ENCODE data around the gene CDH11. TPM values are rescaled to one million over a fixed set of nuclear protein-coding genes. Genes with fewer than 3 reads are reported as not detected.
A peak's percentile ranks its signal among the peaks of the same experiment; 100 is the strongest.

CDH11 gene, protein sequence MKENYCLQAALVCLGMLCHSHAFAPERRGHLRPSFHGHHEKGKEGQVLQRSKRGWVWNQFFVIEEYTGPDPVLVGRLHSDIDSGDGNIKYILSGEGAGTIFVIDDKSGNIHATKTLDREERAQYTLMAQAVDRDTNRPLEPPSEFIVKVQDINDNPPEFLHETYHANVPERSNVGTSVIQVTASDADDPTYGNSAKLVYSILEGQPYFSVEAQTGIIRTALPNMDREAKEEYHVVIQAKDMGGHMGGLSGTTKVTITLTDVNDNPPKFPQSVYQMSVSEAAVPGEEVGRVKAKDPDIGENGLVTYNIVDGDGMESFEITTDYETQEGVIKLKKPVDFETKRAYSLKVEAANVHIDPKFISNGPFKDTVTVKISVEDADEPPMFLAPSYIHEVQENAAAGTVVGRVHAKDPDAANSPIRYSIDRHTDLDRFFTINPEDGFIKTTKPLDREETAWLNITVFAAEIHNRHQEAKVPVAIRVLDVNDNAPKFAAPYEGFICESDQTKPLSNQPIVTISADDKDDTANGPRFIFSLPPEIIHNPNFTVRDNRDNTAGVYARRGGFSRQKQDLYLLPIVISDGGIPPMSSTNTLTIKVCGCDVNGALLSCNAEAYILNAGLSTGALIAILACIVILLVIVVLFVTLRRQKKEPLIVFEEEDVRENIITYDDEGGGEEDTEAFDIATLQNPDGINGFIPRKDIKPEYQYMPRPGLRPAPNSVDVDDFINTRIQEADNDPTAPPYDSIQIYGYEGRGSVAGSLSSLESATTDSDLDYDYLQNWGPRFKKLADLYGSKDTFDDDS
- not detected in 2 replicates for total RNA-seq

GRCh38 chr16:65121870-65122723, at the start of gene CDH11:
TSS of gene CDH11 (minus strand) at chr16:65122063. CDS start at chr16:65004869, 117,194 bp downstream.
- Mint-ChIP-seq H3K9me3 (no peaks in the 10 kb centered on the region), H3K27ac (no peak within 1 kb of the TSS), H3K4me1 (no peaks in the 10 kb centered on the region), H3K36me3 (ENCODE audit: low read depth) (no peaks in the 10 kb centered on the region), H3K27me3 (peaks cover 40% of the 10 kb centered on the region), H3K4me3 (no peak within 1 kb of the TSS)
- intact Hi-C loops (cut with micrococcal nuclease), result loop anchor here (10.0 kb wide), 2 partner anchors 957 to 1153 kb away; no protein-coding TSS in a partner anchor
- DNase-seq, result no peak

DNA sequence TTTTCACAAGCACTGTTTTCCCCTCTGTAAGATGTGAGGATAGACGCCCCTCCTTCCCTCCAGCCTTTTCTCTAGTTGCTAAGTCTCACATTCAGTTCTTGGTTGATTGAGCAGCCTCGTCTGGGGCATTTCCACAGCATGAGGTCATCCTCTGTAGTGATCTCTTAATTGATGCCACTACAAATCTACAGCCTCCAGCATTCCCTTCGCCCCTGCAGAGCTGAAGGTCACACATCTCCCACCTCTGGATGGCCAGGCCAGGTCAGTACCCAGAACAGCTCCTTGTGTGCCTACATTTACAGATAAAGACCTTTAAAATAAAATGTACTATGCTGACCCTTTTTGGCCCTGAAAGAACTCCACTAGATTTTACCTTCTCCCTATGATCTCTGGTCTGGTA, 32.5 kb upstream of the CDH11 start:
- Mint-ChIP-seq H3K36me3 (ENCODE audit: low read depth) (no peaks in the 10 kb centered on the region), H3K27ac (no peak overlapping the region), H3K27me3 (no peaks in the 10 kb centered on the region), H3K9me3 (no peaks in the 10 kb centered on the region), H3K4me1 (no peaks in the 10 kb centered on the region), H3K4me3 (no peak overlapping the region)
- no peak for DNase-seq
- intact Hi-C loops (cut with micrococcal nuclease), result no loop called here

DNA sequence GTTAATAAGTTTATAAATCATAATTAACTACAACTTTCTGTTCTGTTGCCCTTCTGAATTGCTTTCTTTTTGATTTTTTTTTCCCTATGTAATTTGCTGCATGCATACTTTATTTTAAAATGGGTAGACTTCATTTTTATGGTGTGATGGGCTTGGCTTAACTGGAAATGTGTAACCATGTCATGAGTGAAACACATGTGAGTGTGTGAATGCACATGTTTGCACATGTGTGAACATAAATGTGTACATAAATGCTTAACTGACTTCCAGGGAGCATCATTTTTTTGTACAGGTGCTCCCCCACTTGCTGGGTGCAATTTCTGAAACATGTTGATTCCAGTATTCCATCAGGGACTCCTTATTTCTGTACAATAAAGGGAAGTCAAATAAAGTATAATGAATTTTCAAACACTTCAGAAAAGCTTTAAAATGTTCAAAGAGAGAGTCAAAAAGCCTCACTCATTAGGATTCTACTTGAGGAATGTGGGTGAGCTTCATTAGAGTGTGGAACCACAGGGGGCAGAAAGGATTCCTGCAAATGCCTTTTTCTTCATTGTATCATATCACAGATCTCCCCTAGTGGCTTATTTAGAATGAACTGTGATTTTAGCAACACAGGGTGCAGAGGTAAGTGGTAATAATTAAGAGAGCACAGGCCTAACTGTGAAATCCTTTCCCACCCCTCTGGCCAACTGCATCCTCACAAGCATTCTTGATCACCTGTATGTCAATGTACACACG, 31.7 kb upstream of the CDH11 start:
- H3K36me3 Mint-ChIP-seq (ENCODE audit: low read depth), result no peaks in the 10 kb centered on the region
- no peak overlapping the region for H3K4me3 Mint-ChIP-seq
- DNase-seq, result no peak
- H3K27me3 Mint-ChIP-seq, result no peaks in the 10 kb centered on the region
- intact Hi-C loops (cut with micrococcal nuclease), result no loop called here
- H3K4me1 Mint-ChIP-seq, result no peaks in the 10 kb centered on the region
- no peaks in the 10 kb centered on the region for H3K9me3 Mint-ChIP-seq
- H3K27ac Mint-ChIP-seq, result no peak overlapping the region

DNA sequence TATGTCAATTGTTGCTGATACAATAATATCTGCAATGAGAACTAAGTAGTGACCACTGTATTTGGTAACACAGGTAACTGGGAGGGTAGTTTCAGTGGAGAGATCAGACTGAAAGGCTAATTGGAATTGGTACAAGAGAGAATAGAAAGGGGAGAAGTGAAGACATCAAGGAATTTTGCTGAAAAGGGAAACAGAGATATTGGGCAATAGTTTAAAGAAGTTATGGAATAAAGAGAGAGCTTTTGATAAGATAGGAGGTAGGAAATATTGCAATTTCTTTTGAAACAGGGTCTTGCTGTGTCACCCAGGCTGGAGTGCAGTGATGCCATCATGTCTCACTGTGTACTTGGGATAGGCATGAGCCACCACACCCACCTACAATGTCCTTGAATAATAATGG, 26.9 kb upstream of the CDH11 start:
- Mint-ChIP-seq H3K4me3 (no peak overlapping the region), H3K27me3 (no peaks in the 10 kb centered on the region), H3K9me3 (no peaks in the 10 kb centered on the region), H3K36me3 (ENCODE audit: low read depth) (no peaks in the 10 kb centered on the region), H3K27ac (no peak overlapping the region), H3K4me1 (no peaks in the 10 kb centered on the region)
- DNase-seq, result no peak
- intact Hi-C loops (cut with micrococcal nuclease), result no loop called here

- H3K4me1 Mint-ChIP-seq, result no peaks in the 10 kb centered on the region
- DNase-seq, result no peak
- H3K27me3 Mint-ChIP-seq, result no peaks in the 10 kb centered on the region
- no peaks in the 10 kb centered on the region for H3K9me3 Mint-ChIP-seq
- intact Hi-C loops (cut with micrococcal nuclease), result no loop called here
- H3K4me3 Mint-ChIP-seq, result no peak overlapping the region
- H3K27ac Mint-ChIP-seq, result no peak overlapping the region
- H3K36me3 Mint-ChIP-seq (ENCODE audit: low read depth), result no peaks in the 10 kb centered on the region
These were observed 20.4 kb upstream of the CDH11 start for GRCh38 chr16:65142276-65142675.

DNA sequence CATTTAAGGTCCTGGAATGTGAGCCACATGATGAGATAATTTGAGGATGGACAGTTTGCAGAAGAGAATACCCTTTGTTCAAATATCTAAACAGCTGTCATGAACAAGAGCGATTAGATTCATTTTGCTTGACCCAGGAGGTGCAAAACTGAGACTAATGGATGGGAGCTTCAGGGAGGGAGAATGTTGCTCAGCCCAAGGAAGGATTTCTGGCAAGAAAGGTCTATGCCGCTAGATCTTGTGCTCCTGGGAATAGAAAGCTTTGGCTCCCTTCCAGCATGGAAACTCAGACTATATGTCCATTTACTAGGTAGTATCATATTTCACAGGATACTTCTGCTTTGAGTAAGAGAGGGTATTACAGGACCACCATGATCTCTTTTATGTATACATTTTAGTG, 14.8 kb upstream of the CDH11 start:
- Mint-ChIP-seq H3K4me1 (no peaks in the 10 kb centered on the region), H3K36me3 (ENCODE audit: low read depth) (no peaks in the 10 kb centered on the region), H3K27me3 (no peaks in the 10 kb centered on the region), H3K4me3 (no peak overlapping the region), H3K27ac (no peak overlapping the region), H3K9me3 (no peaks in the 10 kb centered on the region)
- DNase-seq, result no peak
- intact Hi-C loops (cut with micrococcal nuclease), result no loop called here

- intact Hi-C loops (cut with micrococcal nuclease), result loop anchor here (10.0 kb wide), 2 partner anchors 962 to 1148 kb away; no protein-coding TSS in a partner anchor
- peaks cover 19% of the 10 kb centered on the region for H3K27me3 Mint-ChIP-seq
- no peaks in the 10 kb centered on the region for H3K9me3 Mint-ChIP-seq
- peak; percentile 60 for DNase-seq
- H3K36me3 Mint-ChIP-seq (ENCODE audit: low read depth), result no peaks in the 10 kb centered on the region
- no peaks in the 10 kb centered on the region for H3K4me1 Mint-ChIP-seq
- H3K27ac Mint-ChIP-seq, result no peak overlapping the region
- no peak overlapping the region for H3K4me3 Mint-ChIP-seq
These were observed 5.2 kb upstream of the CDH11 start for GRCh38 chr16:65126845-65127624.

- Mint-ChIP-seq H3K4me3 (no peak overlapping the region), H3K27ac (no peak overlapping the region), H3K36me3 (ENCODE audit: low read depth) (no peaks in the 10 kb centered on the region), H3K27me3 (peaks cover 23% of the 10 kb centered on the region), H3K9me3 (no peaks in the 10 kb centered on the region), H3K4me1 (no peaks in the 10 kb centered on the region)
- no peak for DNase-seq
- intact Hi-C loops (cut with micrococcal nuclease), result loop anchor here (10.0 kb wide), 2 partner anchors 961 to 1149 kb away; no protein-coding TSS in a partner anchor
These were observed 4.0 kb upstream of the CDH11 start for GRCh38 chr16:65125871-65126270.

GRCh38 chr16:65125322-65125721, 3.5 kb upstream of the CDH11 start:
- no peak for DNase-seq
- Mint-ChIP-seq H3K9me3 (no peaks in the 10 kb centered on the region), H3K27me3 (peaks cover 28% of the 10 kb centered on the region), H3K27ac (no peak overlapping the region), H3K4me1 (no peaks in the 10 kb centered on the region), H3K4me3 (no peak overlapping the region), H3K36me3 (ENCODE audit: low read depth) (no peaks in the 10 kb centered on the region)
- intact Hi-C loops (cut with micrococcal nuclease), result loop anchor here (10.0 kb wide), 2 partner anchors 961 to 1149 kb away; no protein-coding TSS in a partner anchor

- Mint-ChIP-seq H3K9me3 (no peaks in the 10 kb centered on the region), H3K27ac (no peak overlapping the region), H3K4me3 (no peak overlapping the region), H3K36me3 (ENCODE audit: low read depth) (no peaks in the 10 kb centered on the region), H3K4me1 (no peaks in the 10 kb centered on the region), H3K27me3 (peaks cover 34% of the 10 kb centered on the region)
- DNase-seq, result no peak
- intact Hi-C loops (cut with micrococcal nuclease), result loop anchor here (10.0 kb wide), 2 partner anchors 960 to 1150 kb away; no protein-coding TSS in a partner anchor
These were observed 2.7 kb upstream of the CDH11 start for GRCh38 chr16:65124596-65124995.

GRCh38 chr16:65124212-65124548, 2.3 kb upstream of the CDH11 start:
- H3K9me3 Mint-ChIP-seq, result no peaks in the 10 kb centered on the region
- no peaks in the 10 kb centered on the region for H3K4me1 Mint-ChIP-seq
- no peak overlapping the region for H3K4me3 Mint-ChIP-seq
- no peak overlapping the region for H3K27ac Mint-ChIP-seq
- intact Hi-C loops (cut with micrococcal nuclease), result loop anchor here (10.0 kb wide), 2 partner anchors 959 to 1151 kb away; no protein-coding TSS in a partner anchor
- DNase-seq, result no peak
- no peaks in the 10 kb centered on the region for H3K36me3 Mint-ChIP-seq (ENCODE audit: low read depth)
- H3K27me3 Mint-ChIP-seq, result peaks cover 34% of the 10 kb centered on the region

- no peak for DNase-seq
- Mint-ChIP-seq H3K36me3 (ENCODE audit: low read depth) (no peaks in the 10 kb centered on the region), H3K9me3 (no peaks in the 10 kb centered on the region), H3K27ac (no peak overlapping the region), H3K4me3 (no peak overlapping the region), H3K4me1 (no peaks in the 10 kb centered on the region), H3K27me3 (peaks cover 39% of the 10 kb centered on the region)
- intact Hi-C loops (cut with micrococcal nuclease), result loop anchor here (10.0 kb wide), 2 partner anchors 959 to 1151 kb away; no protein-coding TSS in a partner anchor
These were observed 1.7 kb upstream of the CDH11 start for GRCh38 chr16:65123396-65124211.

Measured in activated CD4-positive, alpha-beta T cell treated with anti-CD3 and anti-CD28 coated beads, Interleukin-2, amount 10 ng/mL, durations not matched to agents 24 days and 14 days (primary cell).